Activated T-helper 1 cell treated with Interleukin-2 at 50 U/mL for 16 hours (primary cell): Measurements from ENCODE around the gene SH3GLB1.

Experiments used
- DNase-seq: peaks from one replicate; pipeline ENCODE4 v3.0.0-alpha.2; 2020; ENCODE audit warnings: low read depth

The SH3GLB1 gene

DNA sequence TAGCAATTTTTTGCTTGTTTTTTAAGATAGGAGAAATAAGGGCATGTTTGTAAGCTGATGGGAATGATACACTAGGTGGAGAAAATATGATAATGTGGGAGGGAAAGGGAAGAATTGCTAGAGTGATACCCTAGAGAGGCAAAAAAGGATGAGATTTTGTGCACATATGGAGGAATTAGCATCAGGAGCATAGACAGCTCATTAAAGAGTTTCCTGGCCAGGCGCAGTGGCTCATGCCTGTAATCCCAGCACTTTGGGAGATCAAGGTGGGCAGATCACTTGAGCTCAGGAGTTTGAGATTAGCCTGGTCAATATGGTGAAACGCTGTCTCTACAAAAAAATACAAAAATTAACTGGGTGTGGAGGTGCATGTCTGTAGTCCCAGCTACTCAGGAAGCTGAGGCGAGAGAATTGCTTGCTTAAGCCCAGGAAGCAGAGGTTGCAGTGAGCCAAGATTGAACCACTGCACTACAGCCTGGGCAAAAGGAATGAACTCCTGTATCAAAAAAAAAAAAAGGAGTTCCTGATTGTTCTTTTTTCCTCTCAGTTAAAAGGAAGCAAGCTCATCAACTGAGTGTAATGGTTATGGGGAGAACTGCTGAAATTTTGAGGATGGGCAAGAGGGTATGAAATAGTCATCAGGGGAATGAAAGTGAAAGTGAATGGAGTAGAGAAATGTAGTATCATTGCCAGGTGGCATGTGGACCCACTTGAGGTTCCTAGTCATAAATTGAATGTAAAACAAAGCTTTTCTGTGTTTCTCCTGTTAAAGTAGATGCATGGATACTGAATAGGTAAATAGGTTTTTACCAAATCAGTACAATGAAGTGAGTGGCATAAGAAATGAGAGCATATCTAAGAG, 35.5 kb downstream of the SH3GLB1 start:
- no peak for DNase-seq

GRCh38 chr1:86741947-86742572, 37.7 kb downstream of the SH3GLB1 start:
- DNase-seq = no peak

GRCh38 chr1:86747304-86747703, 42.9 kb downstream of the SH3GLB1 start:
- DNase-seq = no peak

GRCh38 chr1:86748622-86749373, 44.4 kb downstream of the SH3GLB1 start:
- DNase-seq = no peak

GRCh38 chr1:86750076-86750475, 45.7 kb downstream of the SH3GLB1 start:
- no peak for DNase-seq

- no peak for DNase-seq
Measured at GRCh38 chr1:86750530-86750929, 46.2 kb downstream of the SH3GLB1 start.

DNA sequence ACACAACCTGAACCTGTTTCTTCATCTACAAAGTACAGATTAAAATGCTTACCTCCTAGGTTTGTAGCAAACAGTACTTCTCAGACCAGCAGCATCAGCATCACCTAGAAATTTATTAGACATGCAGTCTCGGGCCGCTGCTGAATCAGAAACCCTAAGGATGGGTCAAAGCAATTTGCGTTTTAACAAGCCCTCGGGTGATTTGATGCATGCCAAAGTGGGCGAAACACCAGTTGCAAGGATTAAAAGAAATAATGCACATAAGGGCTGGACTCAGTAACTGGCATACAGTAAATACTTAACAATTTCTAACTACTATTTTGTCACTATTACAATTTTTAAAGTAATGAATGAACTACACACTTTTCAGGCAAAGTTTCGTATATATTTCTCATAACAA, 47.5 kb downstream of the SH3GLB1 start:
- DNase-seq = no peak

- no peak for DNase-seq
Measured at GRCh38 chr1:86753700-86754099, 49.3 kb downstream of the SH3GLB1 start.

GRCh38 chr1:86754265-86754974, 50.0 kb downstream of the SH3GLB1 start:
- no peak for DNase-seq

DNA sequence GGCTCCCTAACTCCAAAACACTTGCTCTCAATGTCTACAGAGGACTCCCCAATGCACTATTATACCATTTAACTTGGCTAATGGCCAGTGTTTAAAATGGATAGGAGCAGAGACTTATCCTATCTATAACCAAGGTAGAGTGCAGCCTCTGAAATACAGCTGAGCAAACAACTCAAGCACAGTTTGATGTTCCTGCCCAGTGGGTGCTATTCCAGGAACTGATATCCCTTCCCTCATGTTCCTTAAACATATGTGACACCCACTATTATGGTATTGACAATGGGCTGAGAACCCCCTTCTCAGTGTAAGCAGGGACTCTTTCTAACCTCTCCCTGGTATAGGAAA, 51.7 kb downstream of the SH3GLB1 start:
- no peak for DNase-seq

DNA sequence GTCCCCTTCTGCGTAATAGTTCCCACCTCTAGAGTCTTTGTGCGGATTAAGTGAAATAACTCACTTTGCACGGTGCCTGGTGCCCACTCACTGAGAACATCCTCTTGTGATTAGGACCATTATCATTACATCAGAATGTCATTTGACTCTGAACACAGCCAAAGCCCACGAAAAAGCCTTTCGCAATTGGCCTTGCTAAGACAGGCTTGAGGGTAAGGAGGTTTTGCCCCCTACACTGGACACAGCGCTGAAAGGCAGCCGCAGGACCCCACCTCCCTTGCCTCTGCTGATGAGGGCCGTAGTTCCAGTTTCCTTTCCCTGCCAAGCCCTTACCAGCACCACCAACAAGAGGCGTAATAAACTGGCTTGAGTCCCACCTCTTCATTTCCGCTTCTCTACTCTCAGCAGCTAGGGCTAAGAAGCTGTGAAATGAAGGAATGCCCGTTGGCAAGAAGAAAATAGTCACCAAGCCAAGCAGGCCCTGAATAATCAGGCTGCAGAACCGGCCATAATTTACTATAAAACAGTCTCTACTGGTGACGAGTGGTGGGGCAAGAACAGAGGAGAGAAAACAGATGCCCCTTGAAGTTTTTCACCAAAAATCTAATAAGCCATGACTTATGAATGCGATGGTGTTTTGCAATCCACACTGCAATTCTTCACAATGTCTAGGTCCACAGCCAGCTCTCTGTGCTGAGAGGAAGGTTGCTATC, 53.1 kb downstream of the SH3GLB1 start:
- no peak for DNase-seq

DNA sequence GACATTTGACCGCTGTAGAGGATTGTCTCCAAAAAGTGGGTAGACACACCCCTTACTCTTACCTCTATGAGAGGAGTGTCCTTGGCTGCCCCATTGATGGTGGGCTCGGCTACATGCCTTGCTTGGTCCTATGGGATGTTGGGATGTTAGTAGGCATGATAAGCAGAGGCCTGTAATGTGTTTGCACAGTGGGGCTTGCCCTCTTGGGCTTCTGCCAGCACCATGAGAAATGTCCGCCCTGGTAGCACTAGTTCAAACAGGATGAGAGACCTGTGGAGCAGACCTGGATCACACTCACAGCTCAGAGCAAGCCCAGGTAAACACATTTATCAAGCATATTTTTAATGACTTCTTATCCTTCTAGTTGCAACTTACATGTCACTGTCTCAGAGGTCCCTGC, 54.2 kb downstream of the SH3GLB1 start:
- no peak for DNase-seq

DNA sequence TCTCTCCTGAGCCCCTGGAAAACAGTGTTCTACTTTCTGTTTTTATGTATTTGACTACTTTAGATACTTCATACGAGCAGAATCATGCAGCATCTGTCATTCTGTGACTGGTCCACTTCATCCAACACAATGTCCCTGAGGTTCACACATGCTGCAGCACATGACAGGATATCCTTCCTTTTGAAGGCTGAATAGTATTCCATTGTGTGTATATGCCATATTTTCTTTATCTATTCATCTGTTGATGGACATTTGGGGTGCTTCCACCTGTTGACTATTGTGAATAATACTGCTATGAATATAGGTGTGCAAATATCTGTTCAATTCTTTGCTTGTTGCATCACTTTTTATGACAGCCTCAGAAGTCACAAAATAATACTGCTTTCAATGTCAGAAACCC, 55.8 kb downstream of the SH3GLB1 start:
- DNase-seq = no peak

DNA sequence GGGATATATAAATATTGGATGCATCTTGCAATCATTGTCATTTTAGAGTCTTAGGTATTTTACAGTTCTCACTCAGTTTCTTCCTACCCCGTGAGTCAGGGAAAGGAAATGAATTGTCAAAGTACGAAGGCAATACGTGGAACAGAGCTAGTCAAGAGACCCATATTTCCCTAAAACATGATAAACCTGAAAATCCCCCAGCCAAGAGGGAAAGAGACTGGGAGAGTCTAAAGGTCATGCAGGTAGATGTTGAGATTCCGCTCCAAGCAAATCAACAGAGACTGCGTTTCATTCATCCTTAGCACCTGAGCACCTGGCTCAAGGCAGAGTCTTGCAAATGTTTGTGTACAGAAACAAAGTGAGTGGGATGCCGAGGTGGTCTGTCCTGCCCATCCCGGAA, 58.0 kb downstream of the SH3GLB1 start:
- no peak for DNase-seq

- DNase-seq = no peak
Measured at GRCh38 chr1:86764523-86764922, 60.1 kb downstream of the SH3GLB1 start.

- DNase-seq = no peak
Measured at GRCh38 chr1:86765073-86765472, 60.7 kb downstream of the SH3GLB1 start.

DNA sequence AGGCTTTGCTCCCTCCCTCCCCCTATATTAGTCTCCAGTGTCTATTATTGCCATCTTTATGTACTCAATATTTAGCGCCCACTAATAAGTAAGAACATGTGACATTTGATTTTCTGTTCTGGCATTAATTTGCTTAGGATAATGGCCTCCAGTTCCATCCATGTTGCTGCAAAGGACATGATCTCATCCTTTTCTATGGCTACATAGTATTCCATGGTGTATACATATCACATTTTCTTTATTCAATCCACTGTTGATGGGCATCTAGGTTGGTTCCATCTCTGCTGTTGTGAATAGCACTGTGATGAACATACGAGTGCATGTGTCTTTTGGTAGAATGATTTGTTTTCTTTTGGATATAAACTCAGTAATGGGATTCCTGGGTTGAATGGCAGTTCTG, 61.3 kb downstream of the SH3GLB1 start:
- no peak for DNase-seq

- no peak for DNase-seq
Measured at GRCh38 chr1:86768554-86768953, 64.2 kb downstream of the SH3GLB1 start.

- DNase-seq = no peak
Measured at GRCh38 chr1:86769065-86769464, 64.7 kb downstream of the SH3GLB1 start.

- DNase-seq = no peak
Measured at GRCh38 chr1:86773341-86774288, 69.2 kb downstream of the SH3GLB1 start.
